WTC11 (cell line): ENCODE measurements around the gene DNAI1. TPM values are rescaled to one million over a fixed set of nuclear protein-coding genes. Genes with fewer than 3 reads are reported as not detected.

Source experiments
- ATAC-seq: fragments of 200-7000 bp; cut with Tn5 transposase; 2 replicates; pipeline ENCODE4 v1.10.0; 2021; ENCODE audit warnings: mild to moderate bottlenecking, moderate library complexity
- CTCF ChIA-PET: fragments of 300-600 bp; sonication (Branson Sonifier 250); formaldehyde crosslinking; loops from one replicate; lab custom pipeline; 2021; ENCODE audit warnings: antibody characterized with exemption; lab: Charles Lee
- POLR2A ChIA-PET: fragments of 350-600 bp; sonication (Branson Sonifier 250); formaldehyde crosslinking; loops from one replicate; lab custom pipeline; 2021; ENCODE audit warnings: antibody characterized with exemption; lab: Charles Lee
- DNase-seq: peaks from one replicate; pipeline ENCODE4 v3.0.0; 2021; ENCODE audit warnings: low spot score
- H3K27ac Mint-ChIP-seq: 2 replicates; pipeline ENCODE4 v1.8.0; 2021; ENCODE audit warnings: mixed read lengths
- H3K27me3 Mint-ChIP-seq: 2 replicates; pipeline ENCODE4 v1.8.0; 2021; ENCODE audit warnings: low read depth, mild to moderate bottlenecking, moderate library complexity, mixed read lengths
- H3K36me3 Mint-ChIP-seq: 2 replicates; pipeline ENCODE4 v1.8.0; 2021; ENCODE audit warnings: mixed read lengths
- H3K4me1 Mint-ChIP-seq: 2 replicates; pipeline ENCODE4 v1.8.0; 2022; ENCODE audit warnings: mixed read lengths
- H3K4me3 Mint-ChIP-seq: 2 replicates; pipeline ENCODE4 v1.8.0; 2021; ENCODE audit warnings: mild to moderate bottlenecking, moderate library complexity, mixed read lengths
- H3K9me3 Mint-ChIP-seq: 2 replicates; pipeline ENCODE4 v1.8.0; 2021; ENCODE audit warnings: mixed read lengths
- CREM ChIP-seq: sonication (generic); formaldehyde crosslinking; IDR thresholded peaks from 2 replicates; pipeline ENCODE4 v1.8.1; 2022; ENCODE audit warnings: mild to moderate bottlenecking, missing genetic modification reagents, moderate library complexity
- ESRRA ChIP-seq: sonication (generic); formaldehyde crosslinking; IDR thresholded peaks from 2 replicates; pipeline ENCODE4 v1.8.1; 2022; ENCODE audit warnings: mild to moderate bottlenecking, missing genetic modification reagents, borderline replicate concordance
- FOXJ3 ChIP-seq: sonication (generic); formaldehyde crosslinking; IDR thresholded peaks from 2 replicates; pipeline ENCODE4 v1.9.0; 2021; ENCODE audit warnings: missing genetic modification reagents, mild to moderate bottlenecking, borderline replicate concordance
- GTF2I ChIP-seq: fragments of 250-450 bp; sonication (Bioruptor Pico); conservative IDR thresholded peaks from 2 replicates; pipeline ENCODE4 v1.4.0; 2021; ENCODE audit warnings: mild to moderate bottlenecking
- IRF1 ChIP-seq: sonication (generic); formaldehyde crosslinking; IDR thresholded peaks from 2 replicates; pipeline ENCODE4 v1.8.0; 2023; ENCODE audit warnings: missing genetic modification reagents
- IRF2 ChIP-seq: sonication (generic); formaldehyde crosslinking; IDR thresholded peaks from 2 replicates; pipeline ENCODE4 v1.8.0; 2022; ENCODE audit warnings: low read depth, missing genetic modification reagents, borderline replicate concordance
- JUN ChIP-seq: sonication (generic); formaldehyde crosslinking; IDR thresholded peaks from 2 replicates; pipeline ENCODE4 v1.8.0; 2023; ENCODE audit warnings: mild to moderate bottlenecking, missing genetic modification reagents
- NFE2L1 ChIP-seq: sonication (generic); formaldehyde crosslinking; IDR thresholded peaks from 2 replicates; pipeline ENCODE4 v1.8.1; 2023; ENCODE audit warnings: missing genetic modification reagents
- NFYB ChIP-seq: sonication (generic); formaldehyde crosslinking; conservative IDR thresholded peaks from 2 replicates; pipeline ENCODE4 v1.8.0; 2022; ENCODE audit warnings: low read depth, missing genetic modification reagents
- NR2C2 ChIP-seq: sonication (generic); formaldehyde crosslinking; IDR thresholded peaks from 2 replicates; pipeline ENCODE4 v1.8.0; 2022; ENCODE audit warnings: mild to moderate bottlenecking, missing genetic modification reagents
- RORB ChIP-seq: fragments of 250-450 bp; sonication (Bioruptor Pico); IDR thresholded peaks from 2 replicates; pipeline ENCODE4 v1.9.0; 2021; ENCODE audit warnings: mild to moderate bottlenecking
- TEAD1 ChIP-seq: sonication (generic); formaldehyde crosslinking; IDR thresholded peaks from 2 replicates; pipeline ENCODE4 v1.8.0; 2022; ENCODE audit warnings: mild to moderate bottlenecking, missing genetic modification reagents
- TEAD4 ChIP-seq: sonication (generic); formaldehyde crosslinking; IDR thresholded peaks from 2 replicates; pipeline ENCODE4 v1.8.0; 2022; ENCODE audit warnings: mild to moderate bottlenecking, missing genetic modification reagents
- ZNF138 ChIP-seq: sonication (generic); formaldehyde crosslinking; conservative IDR thresholded peaks from 2 replicates; pipeline ENCODE4 v1.8.1; 2022; ENCODE audit warnings: mild to moderate bottlenecking, moderate library complexity, missing genetic modification reagents
- ZNF423 ChIP-seq: fragments of 250-450 bp; sonication (Bioruptor Pico); IDR thresholded peaks from 2 replicates; pipeline ENCODE4 v2.1.2; 2022; ENCODE audit warnings: mild to moderate bottlenecking, moderate library complexity
- total RNA-seq: library from RNA; stranded (reverse); gene quantifications from 3 replicates; pipeline ENCODE4 v1.2.3, GENCODE V29; 2021
- TF ChIP-seq, protein P1 (sequence below): sonication (generic); formaldehyde crosslinking; IDR thresholded peaks from 2 replicates; pipeline ENCODE4 v1.8.1; 2023; ENCODE audit warnings: mild to moderate bottlenecking, moderate library complexity, missing genetic modification reagents
- TF ChIP-seq, protein P2 (sequence below): fragments of 250-450 bp; sonication (Bioruptor Pico); IDR thresholded peaks from 2 replicates; pipeline ENCODE4 v2.1.2; 2022; ENCODE audit warnings: mild to moderate bottlenecking, moderate library complexity
- TF ChIP-seq, protein P3 (sequence below): sonication (generic); formaldehyde crosslinking; IDR thresholded peaks from 2 replicates; pipeline ENCODE4 v1.8.1; 2023; ENCODE audit warnings: mild to moderate bottlenecking, missing genetic modification reagents
- TF ChIP-seq, protein P4 (sequence below): sonication (generic); formaldehyde crosslinking; IDR thresholded peaks from 2 replicates; pipeline ENCODE4 v1.8.0; 2023; ENCODE audit warnings: missing genetic modification reagents, mild to moderate bottlenecking, borderline replicate concordance
- TF ChIP-seq, protein P5 (sequence below): sonication (generic); formaldehyde crosslinking; IDR thresholded peaks from 2 replicates; pipeline ENCODE4 v1.8.0; 2022; ENCODE audit warnings: mild to moderate bottlenecking, missing genetic modification reagents

Gene DNAI1
- total RNA-seq, 1 experiment from 2014 or later, result 2.1 TPM

- TF ChIP-seq, protein P1, sequence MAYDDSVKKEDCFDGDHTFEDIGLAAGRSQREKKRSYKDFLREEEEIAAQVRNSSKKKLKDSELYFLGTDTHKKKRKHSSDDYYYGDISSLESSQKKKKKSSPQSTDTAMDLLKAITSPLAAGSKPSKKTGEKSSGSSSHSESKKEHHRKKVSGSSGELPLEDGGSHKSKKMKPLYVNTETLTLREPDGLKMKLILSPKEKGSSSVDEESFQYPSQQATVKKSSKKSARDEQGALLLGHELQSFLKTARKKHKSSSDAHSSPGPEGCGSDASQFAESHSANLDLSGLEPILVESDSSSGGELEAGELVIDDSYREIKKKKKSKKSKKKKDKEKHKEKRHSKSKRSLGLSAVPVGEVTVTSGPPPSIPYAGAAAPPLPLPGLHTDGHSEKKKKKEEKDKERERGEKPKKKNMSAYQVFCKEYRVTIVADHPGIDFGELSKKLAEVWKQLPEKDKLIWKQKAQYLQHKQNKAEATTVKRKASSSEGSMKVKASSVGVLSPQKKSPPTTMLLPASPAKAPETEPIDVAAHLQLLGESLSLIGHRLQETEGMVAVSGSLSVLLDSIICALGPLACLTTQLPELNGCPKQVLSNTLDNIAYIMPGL (CRISPR knock-in tag), result no peak
- TF ChIP-seq ZNF423 (CRISPR knock-in tag) (no peak), RORB (CRISPR knock-in tag) (no peak), TEAD4 (no peak)
- TF ChIP-seq, protein P2, sequence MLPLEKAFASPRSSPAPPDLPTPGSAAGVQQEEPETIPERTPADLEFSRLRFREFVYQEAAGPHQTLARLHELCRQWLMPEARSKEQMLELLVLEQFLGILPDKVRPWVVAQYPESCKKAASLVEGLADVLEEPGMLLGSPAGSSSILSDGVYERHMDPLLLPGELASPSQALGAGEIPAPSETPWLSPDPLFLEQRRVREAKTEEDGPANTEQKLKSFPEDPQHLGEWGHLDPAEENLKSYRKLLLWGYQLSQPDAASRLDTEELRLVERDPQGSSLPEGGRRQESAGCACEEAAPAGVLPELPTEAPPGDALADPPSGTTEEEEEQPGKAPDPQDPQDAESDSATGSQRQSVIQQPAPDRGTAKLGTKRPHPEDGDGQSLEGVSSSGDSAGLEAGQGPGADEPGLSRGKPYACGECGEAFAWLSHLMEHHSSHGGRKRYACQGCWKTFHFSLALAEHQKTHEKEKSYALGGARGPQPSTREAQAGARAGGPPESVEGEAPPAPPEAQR (CRISPR knock-in tag), result no peak
Observed at GRCh38 chr9:34412336-34412735, 46.3 kb upstream of the DNAI1 start (continued).

DNA sequence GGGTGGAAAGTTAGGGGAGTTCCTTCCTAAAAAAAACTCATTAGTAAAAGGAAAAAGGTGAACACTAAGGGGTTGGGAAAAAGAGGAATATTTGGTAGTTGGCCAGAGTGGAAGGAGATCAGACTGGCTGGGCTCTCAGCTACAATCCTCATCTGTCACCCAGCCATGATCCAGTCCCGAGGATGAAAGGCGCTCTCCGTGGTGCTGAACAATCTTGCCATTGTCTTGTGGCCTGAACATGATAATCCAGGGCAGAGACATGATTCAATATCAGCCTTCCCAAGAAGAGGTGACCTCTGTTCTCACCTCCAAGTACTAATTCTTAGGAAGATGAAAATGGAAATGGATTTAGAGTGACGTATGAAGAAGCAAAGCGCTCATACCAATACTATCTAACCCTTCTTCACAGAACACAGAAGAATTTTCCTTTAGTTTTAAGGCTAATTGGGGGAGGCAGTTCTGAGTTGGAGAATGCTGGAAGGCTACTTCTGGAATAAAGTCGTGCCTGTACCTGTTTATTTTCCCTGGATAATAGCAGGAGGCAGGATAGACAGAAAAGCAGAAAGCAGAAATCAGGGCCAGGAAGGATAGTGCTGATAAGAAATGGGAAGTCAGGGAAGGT is 45.3 kb upstream of the DNAI1 start:
- ATAC-seq, result peak; percentile 80
- Mint-ChIP-seq H3K9me3 (no peaks in the 10 kb centered on the region), H3K4me3 (no peak overlapping the region), H3K36me3 (no peaks in the 10 kb centered on the region), H3K27ac (no peak overlapping the region), H3K4me1 (no peaks in the 10 kb centered on the region)
- ChIA-PET CTCF (interaction anchor here (2.3 to 4.2 kb wide), 2 partner anchors 9 to 178 kb away, joined by 6 to 61 read pairs; no protein-coding TSS in a partner anchor), POLR2A (no interaction called here)
- no peak for TF ChIP-seq FOXJ3 (CRISPR knock-in tag)
- TF ChIP-seq TEAD1, result peak; percentile 62; the same call in 1 of the 2 replicates
- 0 out of 2 replicates have a peak, but pooled peaks have one; percentile 47 for TF ChIP-seq NFE2L1 (CRISPR knock-in tag)
- no peak for TF ChIP-seq NFYB (CRISPR knock-in tag)
- no peak for TF ChIP-seq IRF1 (CRISPR knock-in tag)
- peak; percentile 67; the same call in 1 of the 2 replicates for TF ChIP-seq TEAD4
- no peak for TF ChIP-seq IRF2 (CRISPR knock-in tag)
- peak; percentile 57; the same call in 1 of the 2 replicates for TF ChIP-seq JUN (CRISPR knock-in tag)
- TF ChIP-seq, all 79 proteins: peak for 4
- DNase-seq, result peak; percentile 78
- H3K27me3 Mint-ChIP-seq, result peaks cover 3% of the 10 kb centered on the region; the same call in 1 of the 2 replicates

- DNase-seq (no peak), ATAC-seq (no peak)
- peaks cover 3% of the 10 kb centered on the region; the same call in 1 of the 2 replicates for H3K27me3 Mint-ChIP-seq
- no peak overlapping the region for H3K4me3 Mint-ChIP-seq
- H3K9me3 Mint-ChIP-seq, result no peaks in the 10 kb centered on the region
- peaks cover 20% of the 10 kb centered on the region for H3K4me1 Mint-ChIP-seq
- H3K27ac Mint-ChIP-seq, result no peak overlapping the region
- no peaks in the 10 kb centered on the region for H3K36me3 Mint-ChIP-seq
- ChIA-PET POLR2A (no interaction called here), CTCF (interaction anchor here (0.6 to 1.9 kb wide), 3 partner anchors 12 to 63 kb away, joined by 3 to 11 read pairs (median 4); no protein-coding TSS in a partner anchor)
- TF ChIP-seq, protein P2 (CRISPR knock-in tag), result no peak
- no peak for TF ChIP-seq ZNF138
- TF ChIP-seq, protein P3, sequence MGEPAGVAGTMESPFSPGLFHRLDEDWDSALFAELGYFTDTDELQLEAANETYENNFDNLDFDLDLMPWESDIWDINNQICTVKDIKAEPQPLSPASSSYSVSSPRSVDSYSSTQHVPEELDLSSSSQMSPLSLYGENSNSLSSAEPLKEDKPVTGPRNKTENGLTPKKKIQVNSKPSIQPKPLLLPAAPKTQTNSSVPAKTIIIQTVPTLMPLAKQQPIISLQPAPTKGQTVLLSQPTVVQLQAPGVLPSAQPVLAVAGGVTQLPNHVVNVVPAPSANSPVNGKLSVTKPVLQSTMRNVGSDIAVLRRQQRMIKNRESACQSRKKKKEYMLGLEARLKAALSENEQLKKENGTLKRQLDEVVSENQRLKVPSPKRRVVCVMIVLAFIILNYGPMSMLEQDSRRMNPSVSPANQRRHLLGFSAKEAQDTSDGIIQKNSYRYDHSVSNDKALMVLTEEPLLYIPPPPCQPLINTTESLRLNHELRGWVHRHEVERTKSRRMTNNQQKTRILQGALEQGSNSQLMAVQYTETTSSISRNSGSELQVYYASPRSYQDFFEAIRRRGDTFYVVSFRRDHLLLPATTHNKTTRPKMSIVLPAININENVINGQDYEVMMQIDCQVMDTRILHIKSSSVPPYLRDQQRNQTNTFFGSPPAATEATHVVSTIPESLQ (CRISPR knock-in tag), result no peak
- TF ChIP-seq GTF2I, result no peak
- TF ChIP-seq, protein P4, sequence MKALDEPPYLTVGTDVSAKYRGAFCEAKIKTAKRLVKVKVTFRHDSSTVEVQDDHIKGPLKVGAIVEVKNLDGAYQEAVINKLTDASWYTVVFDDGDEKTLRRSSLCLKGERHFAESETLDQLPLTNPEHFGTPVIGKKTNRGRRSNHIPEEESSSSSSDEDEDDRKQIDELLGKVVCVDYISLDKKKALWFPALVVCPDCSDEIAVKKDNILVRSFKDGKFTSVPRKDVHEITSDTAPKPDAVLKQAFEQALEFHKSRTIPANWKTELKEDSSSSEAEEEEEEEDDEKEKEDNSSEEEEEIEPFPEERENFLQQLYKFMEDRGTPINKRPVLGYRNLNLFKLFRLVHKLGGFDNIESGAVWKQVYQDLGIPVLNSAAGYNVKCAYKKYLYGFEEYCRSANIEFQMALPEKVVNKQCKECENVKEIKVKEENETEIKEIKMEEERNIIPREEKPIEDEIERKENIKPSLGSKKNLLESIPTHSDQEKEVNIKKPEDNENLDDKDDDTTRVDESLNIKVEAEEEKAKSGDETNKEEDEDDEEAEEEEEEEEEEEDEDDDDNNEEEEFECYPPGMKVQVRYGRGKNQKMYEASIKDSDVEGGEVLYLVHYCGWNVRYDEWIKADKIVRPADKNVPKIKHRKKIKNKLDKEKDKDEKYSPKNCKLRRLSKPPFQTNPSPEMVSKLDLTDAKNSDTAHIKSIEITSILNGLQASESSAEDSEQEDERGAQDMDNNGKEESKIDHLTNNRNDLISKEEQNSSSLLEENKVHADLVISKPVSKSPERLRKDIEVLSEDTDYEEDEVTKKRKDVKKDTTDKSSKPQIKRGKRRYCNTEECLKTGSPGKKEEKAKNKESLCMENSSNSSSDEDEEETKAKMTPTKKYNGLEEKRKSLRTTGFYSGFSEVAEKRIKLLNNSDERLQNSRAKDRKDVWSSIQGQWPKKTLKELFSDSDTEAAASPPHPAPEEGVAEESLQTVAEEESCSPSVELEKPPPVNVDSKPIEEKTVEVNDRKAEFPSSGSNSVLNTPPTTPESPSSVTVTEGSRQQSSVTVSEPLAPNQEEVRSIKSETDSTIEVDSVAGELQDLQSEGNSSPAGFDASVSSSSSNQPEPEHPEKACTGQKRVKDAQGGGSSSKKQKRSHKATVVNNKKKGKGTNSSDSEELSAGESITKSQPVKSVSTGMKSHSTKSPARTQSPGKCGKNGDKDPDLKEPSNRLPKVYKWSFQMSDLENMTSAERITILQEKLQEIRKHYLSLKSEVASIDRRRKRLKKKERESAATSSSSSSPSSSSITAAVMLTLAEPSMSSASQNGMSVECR (CRISPR knock-in tag), result no peak
- no peak for TF ChIP-seq NR2C2 (CRISPR knock-in tag)
- no peak for TF ChIP-seq CREM (CRISPR knock-in tag)
- TF ChIP-seq ESRRA (CRISPR knock-in tag), result no peak
- TF ChIP-seq, protein P5, sequence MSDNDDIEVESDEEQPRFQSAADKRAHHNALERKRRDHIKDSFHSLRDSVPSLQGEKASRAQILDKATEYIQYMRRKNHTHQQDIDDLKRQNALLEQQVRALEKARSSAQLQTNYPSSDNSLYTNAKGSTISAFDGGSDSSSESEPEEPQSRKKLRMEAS (CRISPR knock-in tag), result no peak
Observed at GRCh38 chr9:34417734-34418133, 40.9 kb upstream of the DNAI1 start.
